Measurements from ENCODE around the gene ZNF681.

GRCh38 chr19:23789246-23789645 lies 30.6 kb upstream of the ZNF681 start:
- no peak for TF ChIP-seq ZNF354B (CRISPR knock-in tag; IDR thresholded peaks at IDR 0.05)
- no peak for TF ChIP-seq POLR2AphosphoS5 (IDR thresholded peaks at IDR 0.05; ENCODE audit: low read depth, low read length)
- TF ChIP-seq EZH2 (conservative IDR thresholded peaks at IDR 0.05; ENCODE audit: low read depth, low read length): no peak
- no peak for TF ChIP-seq SP5 (CRISPR knock-in tag; IDR thresholded peaks at IDR 0.05; ENCODE audit: borderline replicate concordance, low read depth)
- TF ChIP-seq KLF13 (CRISPR knock-in tag; IDR thresholded peaks at IDR 0.05): no peak
- TF ChIP-seq CTCF (CRISPR knock-in tag; IDR thresholded peaks at IDR 0.05): no peak
- TF ChIP-seq CREBL2 (CRISPR knock-in tag; IDR thresholded peaks at IDR 0.05; ENCODE audit: borderline replicate concordance): no peak
- TF ChIP-seq REST (IDR thresholded peaks at IDR 0.05; ENCODE audit: borderline replicate concordance in 1 of 2, low read depth in 1 of 2, low read length in 2 of 2): no peak
